GM12892 (cell line): ENCODE results near the gene DSCAML1.

Experiments
- POLR2A ChIP-seq: IDR thresholded peaks from 2 replicates; pipeline ENCODE4 v1.6.1; 2011; ENCODE audit warnings: low read depth, low read length, control low read depth
- POLR2AphosphoS5 ChIP-seq: IDR thresholded peaks from 2 replicates; pipeline ENCODE4 v1.6.1; 2011; ENCODE audit warnings: low read depth, low read length, control low read depth
- TAF1 ChIP-seq: IDR thresholded peaks from 2 replicates; pipeline ENCODE4 v1.6.1; 2011; ENCODE audit warnings: low read depth, mild to moderate bottlenecking, control low read depth, low read length, borderline replicate concordance

DNA sequence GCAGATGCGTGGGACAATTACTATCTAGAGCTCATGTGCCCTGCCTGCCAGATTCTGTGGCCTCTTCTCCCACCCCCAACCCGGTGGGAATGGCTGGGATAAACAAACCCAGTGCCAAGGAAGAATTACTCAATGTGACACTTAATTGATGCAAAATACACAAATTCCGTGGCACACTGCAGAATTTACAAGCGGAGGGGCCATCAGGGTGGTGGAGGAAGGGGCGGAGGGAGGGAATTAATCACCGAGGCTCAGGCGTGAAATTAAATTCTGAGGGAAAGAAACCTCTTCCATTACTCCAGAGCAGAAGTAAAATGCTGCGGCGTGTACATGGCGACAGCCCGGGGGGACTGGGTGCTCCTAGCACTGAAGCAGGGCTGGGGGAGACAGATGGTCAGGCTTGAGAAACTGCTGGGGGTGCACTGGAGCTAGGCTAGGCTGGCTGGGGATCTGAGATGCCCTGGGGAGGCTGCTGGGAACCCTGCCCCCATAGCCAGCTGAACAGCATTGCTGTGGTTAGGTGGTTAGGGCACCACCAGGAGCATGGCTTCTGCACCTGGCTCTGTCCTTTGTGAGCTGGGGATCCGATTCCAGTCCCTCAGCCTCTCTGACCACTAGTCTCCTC is 268.8 kb downstream of the DSCAML1 start:
- TF ChIP-seq POLR2AphosphoS5: no peak
- TF ChIP-seq POLR2A: no peak
- TF ChIP-seq TAF1: no peak
